RPMI7951 (cell line): ENCODE results near the gene TGFB1. TPM values are rescaled to one million over a fixed set of nuclear protein-coding genes. Genes with fewer than 3 reads are reported as not detected.
"Not testable (repeated sequence)": the region's sequence is repeated elsewhere in the genome, so short reads cannot be mapped to it uniquely, and the experiment has no call there.

Experiments
- DNase-seq: peaks from one replicate; pipeline ENCODE4 v3.0.0-alpha.2; 2012; ENCODE audit warnings: low read depth
- total RNA-seq: library from RNA; depleted of rRNA; stranded (reverse); fragments of >200 nt; shearing (Covaris generic); gene quantifications from 2 replicates; pipeline ENCODE4 v1.2.3, GENCODE V29; 2014; rRNA removed

Gene TGFB1
- total RNA-seq = 15.2 and 18.1 TPM in 2 replicates

DNA sequence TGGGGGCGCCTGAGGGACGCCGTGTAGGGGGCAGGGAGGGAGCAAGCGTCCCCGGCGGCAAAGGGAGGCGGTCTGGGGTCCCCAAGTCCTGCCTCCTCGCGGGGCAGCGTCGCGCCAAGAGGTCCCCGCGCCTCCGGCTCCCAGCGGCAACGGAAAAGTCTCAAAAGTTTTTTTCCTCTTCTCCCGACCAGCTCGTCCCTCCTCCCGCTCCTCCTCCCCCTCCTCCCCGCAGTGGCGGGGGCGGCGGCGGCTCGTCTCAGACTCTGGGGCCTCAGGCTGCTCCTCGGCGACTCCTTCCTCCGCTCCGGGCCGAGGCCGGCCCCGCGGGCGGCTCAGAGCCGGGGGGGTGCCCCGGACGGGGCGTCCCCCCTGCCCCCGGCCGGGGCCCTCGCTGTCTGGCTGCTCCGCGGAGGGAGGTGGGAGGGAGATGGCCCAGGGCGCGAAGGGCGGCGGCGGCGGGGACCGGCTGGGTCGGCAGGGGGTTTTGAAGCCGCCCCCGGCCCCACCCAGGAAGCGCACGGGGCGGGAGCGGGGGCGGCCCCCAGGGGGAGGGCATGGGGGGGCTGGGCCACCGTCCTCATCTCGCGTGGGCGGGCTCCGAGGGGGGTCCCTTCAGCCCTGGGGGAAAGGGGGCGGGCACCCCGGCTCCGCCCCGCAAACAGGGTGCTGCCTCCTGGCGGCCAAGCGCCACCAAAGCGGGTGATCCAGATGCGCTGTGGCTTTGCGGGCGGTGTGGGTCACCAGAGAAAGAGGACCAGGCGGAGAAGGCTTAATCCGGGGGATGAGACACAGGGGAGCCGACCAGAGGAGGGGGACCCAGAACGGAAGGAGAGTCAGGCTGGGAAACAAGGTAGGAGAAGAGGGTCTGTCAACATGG is at the start of gene TGFB1:
TGFB1 (minus strand) TSS at position 457 of the 877 bp plus-strand sequence. CDS start 878 bp downstream, outside the sequence.
- peak; percentile 91 for DNase-seq

- DNase-seq = no peak
Observed at GRCh38 chr19:41402010-41402409, 48.3 kb upstream of the TGFB1 start.

GRCh38 chr19:41401483-41401882 is 47.8 kb upstream of the TGFB1 start:
- no peak for DNase-seq

- no peak for DNase-seq
Observed at GRCh38 chr19:41399525-41399924, 45.8 kb upstream of the TGFB1 start.

- no peak for DNase-seq
Observed at GRCh38 chr19:41399091-41399490, 45.4 kb upstream of the TGFB1 start.

DNA sequence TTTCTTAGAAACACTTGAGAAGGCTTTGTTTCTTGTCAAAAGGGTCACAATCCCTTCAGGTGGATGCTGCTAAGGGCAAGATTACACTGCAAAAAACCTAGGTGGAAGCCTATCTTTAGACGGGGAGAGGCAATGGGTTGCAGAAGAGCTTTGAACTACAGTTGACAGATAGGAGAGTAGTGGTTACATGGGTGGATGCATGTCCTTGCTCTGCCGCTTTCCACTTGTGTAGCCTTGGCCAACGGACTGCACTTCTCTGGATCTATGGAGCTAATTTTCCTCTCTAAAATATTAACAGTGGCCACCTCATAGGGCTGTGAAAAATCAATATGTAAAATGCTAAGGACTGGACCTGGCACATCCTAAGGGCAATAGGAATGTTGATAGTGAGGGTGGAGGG is 44.9 kb upstream of the TGFB1 start:
- no peak for DNase-seq

- DNase-seq = no peak
Observed at GRCh38 chr19:41398050-41398418, 44.3 kb upstream of the TGFB1 start.

GRCh38 chr19:41397086-41398049 is 43.6 kb upstream of the TGFB1 start, which contains the start of the genes BCKDHA and EXOSC5:
Gene BCKDHA, plus strand, starts transcription at chr19:41397818. Its CDS starts 10 bp downstream, at chr19:41397828.
Gene EXOSC5, minus strand, starts transcription at chr19:41397359. Its CDS starts 31 bp downstream, at chr19:41397328.
- DNase-seq = peak; percentile 100

DNA sequence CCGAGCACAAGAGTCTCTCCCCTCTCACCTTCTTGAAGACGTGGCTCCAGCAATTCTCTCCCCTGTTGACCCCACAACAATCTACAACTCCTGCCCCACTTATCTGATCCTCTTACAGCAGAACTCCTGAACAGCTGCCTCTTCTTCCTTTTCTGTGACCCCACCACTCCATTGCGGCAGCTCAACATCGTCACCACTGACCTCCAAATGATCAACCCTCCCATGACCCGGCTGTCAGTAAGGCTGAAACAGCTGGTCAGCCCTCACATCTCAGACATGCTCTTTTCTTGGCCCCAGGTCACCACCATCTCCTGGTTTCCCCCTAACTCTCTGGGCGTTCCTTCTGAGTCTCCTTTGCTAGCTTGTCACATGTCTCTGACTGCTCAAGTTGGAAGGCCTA is 41.6 kb upstream of the TGFB1 start:
- DNase-seq = no peak

GRCh38 chr19:41392775-41393174 is 39.1 kb upstream of the TGFB1 start:
- DNase-seq = no peak

- no peak for DNase-seq
Observed at GRCh38 chr19:41391618-41392017, 37.9 kb upstream of the TGFB1 start.

GRCh38 chr19:41386442-41386841 is 32.7 kb upstream of the TGFB1 start:
- DNase-seq = no peak

GRCh38 chr19:41384351-41384750 is 30.6 kb upstream of the TGFB1 start:
- DNase-seq = no peak

DNA sequence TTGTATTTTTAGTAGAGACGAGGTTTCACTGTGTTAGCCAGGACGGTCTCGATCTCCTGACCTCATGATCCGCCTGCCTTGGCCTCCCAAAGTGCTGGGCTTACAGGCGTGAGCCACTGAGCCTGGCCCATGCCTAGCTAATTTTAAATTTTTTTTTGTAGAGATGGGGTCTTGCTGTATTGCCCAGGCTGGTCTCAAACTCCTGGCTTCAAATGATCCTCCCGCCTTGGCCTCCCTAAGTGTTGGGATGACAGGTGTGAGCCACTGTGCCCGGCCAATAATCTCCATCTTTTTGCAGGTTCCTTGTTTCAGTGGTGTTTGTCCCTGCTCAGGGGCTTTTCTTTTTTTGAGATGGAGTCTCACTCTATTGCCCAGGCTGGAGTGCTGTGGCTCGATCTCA is 27.8 kb upstream of the TGFB1 start:
- not testable (repeated sequence) for DNase-seq

DNA sequence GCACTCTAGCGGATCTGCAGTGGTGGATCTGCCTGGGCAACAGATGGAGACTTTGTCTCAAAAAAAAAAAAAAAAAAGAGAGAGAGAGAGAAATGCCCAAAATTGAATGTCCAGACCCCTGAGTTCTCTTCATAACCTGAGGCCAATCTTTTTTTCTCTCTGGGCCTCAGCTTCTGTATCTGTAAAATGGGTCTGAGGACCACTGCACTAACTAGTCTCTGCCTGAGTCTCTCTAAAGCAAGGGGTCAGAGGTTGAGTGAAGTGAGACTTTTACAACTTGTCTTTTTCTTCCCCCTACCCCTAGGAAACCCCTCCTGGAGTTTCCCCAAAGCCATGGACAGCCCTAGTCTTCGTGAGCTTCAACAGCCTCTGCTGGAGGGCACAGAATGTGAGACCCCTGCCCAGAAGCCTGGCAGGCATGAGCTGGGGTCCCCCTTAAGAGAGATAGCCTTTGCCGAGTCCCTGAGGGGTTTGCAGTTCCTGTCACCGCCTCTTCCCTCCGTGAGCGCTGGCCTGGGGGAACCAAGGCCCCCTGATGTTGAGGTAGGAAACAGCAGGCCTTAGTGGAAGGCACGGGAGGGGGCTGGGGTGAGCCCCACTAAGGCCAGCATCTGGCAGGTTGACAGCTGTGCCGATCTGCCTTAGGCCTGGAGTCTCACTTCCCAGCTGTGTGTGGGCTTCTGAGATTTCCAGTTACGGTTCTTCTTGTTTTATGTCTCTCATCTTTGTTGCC is 24.4 kb upstream of the TGFB1 start:
- DNase-seq = peak; percentile 17

GRCh38 chr19:41376998-41377365 is 23.3 kb upstream of the TGFB1 start:
- DNase-seq = no peak

- DNase-seq = peak; percentile 22
Observed at GRCh38 chr19:41376241-41376997, 22.7 kb upstream of the TGFB1 start, which contains the start of gene TMEM91. Gene TMEM91, plus strand, starts transcription at chr19:41376533. Its CDS starts 1,777 bp downstream, at chr19:41378310.

GRCh38 chr19:41373993-41374392 is 20.3 kb upstream of the TGFB1 start:
- peak; percentile 97 for DNase-seq

GRCh38 chr19:41372501-41372900 is 18.8 kb upstream of the TGFB1 start:
- DNase-seq = no peak

GRCh38 chr19:41371541-41371940 is 17.8 kb upstream of the TGFB1 start:
- DNase-seq = no peak

DNA sequence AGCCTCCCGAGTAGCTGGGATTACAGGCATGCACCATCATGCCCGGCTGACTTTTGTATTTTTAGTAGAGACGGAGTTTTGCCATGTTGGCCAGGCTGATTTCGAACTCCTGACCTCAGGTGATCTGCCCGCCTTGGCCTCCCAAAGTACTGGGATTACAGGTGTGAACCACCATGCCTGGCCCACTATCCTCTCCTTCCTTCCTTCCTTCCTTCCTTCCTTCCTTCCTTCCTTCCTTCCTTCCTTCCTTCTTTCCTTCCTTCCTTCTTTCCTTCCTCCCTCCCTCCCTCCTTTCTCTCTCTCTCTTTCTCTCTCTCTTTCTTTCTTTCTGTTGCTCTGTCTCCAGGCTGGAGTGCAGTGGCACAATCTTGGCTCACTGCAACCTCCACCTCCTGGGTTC is 17.4 kb upstream of the TGFB1 start:
- DNase-seq = not testable (repeated sequence)
